A549 (cell line): ENCODE data around the gene CCT5. TPM values are rescaled to one million over a fixed set of nuclear protein-coding genes. Genes with fewer than 3 reads are reported as not detected.

Experiments used
- ATAC-seq, 2 experiments: fragments of 200-7000 bp in 1 of 2; fragments of >200 bp in 1 of 2; cut with Nextera tagmentation in 1 of 2; cut with Tn5 transposase in 1 of 2; 3 replicates each; pipeline versions ENCODE4 v1.8.0 to v1.9.1; 2018 to 2020; ENCODE audit warnings: mild to moderate bottlenecking in 1 of 2, moderate library complexity in 1 of 2
- CTCF ChIA-PET: fragments of 300-600 bp; sonication (Branson Sonifier 250); formaldehyde crosslinking; extraction: SDS; loops from one replicate; lab custom pipeline; 2021; ENCODE audit warnings: antibody characterized with exemption, inconsistent platforms; lab: Yijun Ruan, JAX
- POLR2A ChIA-PET: fragments of 350-600 bp; formaldehyde crosslinking; extraction: SDS; loops from one replicate; lab custom pipeline; 2021; ENCODE audit warnings: antibody characterized with exemption, inconsistent platforms; lab: Yijun Ruan, JAX
- DNase-seq, 2 experiments: peaks; one replicate each; pipeline versions ENCODE4 v3.0.0 to v3.0.0-alpha.2; 2011 to 2016; ENCODE audit warnings: low read depth in 1 of 2, low spot score in 1 of 2
- FAIRE-seq: peaks from 2 replicates; lab custom pipeline; 2011; peaks lifted over from hg19 to GRCh38; lab: Jason Lieb, UNC
- H3K27ac ChIP-seq, 2 experiments: fragments of >200 bp; sonication (Bioruptor Twin); formaldehyde crosslinking; 3 replicates each; pipeline ENCODE4 v1.5.1; 2016 to 2017
- H3K4me1 ChIP-seq: fragments of >200 bp; sonication (Bioruptor Twin); formaldehyde crosslinking; 3 replicates; pipeline ENCODE4 v1.6.1; 2016
- H3K4me2 ChIP-seq: fragments of >200 bp; sonication (Bioruptor Twin); formaldehyde crosslinking; 3 replicates; pipeline ENCODE4 v1.6.1; 2016
- H3K4me3 ChIP-seq: fragments of >200 bp; sonication (Bioruptor Twin); formaldehyde crosslinking; 3 replicates; pipeline ENCODE4 v1.5.1; 2016
- H3K9me3 ChIP-seq: fragments of >200 bp; sonication (Bioruptor Twin); formaldehyde crosslinking; 3 replicates; pipeline ENCODE4 v1.6.1; 2016
- BHLHE40 ChIP-seq: IDR thresholded peaks from 2 replicates; pipeline ENCODE4 v1.6.1; 2012; ENCODE audit warnings: low read depth, low read length, inconsistent platforms
- CHD4 ChIP-seq: fragments of 200-600 bp; sonication (generic); IDR thresholded peaks from 2 replicates; pipeline ENCODE4 v1.6.1; 2016; ENCODE audit warnings: antibody characterized with exemption, mild to moderate bottlenecking, borderline replicate concordance
- EHMT2 ChIP-seq: fragments of 200-600 bp; sonication (generic); IDR thresholded peaks from 2 replicates; pipeline ENCODE4 v1.6.1; 2016; ENCODE audit warnings: antibody characterized with exemption, low read depth, mild to moderate bottlenecking, moderate library complexity
- FOSB ChIP-seq: fragments of 250-450 bp; sonication (Bioruptor Pico); IDR thresholded peaks from 2 replicates; pipeline ENCODE4 v1.5.0; 2020; ENCODE audit warnings: mild to moderate bottlenecking, moderate library complexity
- HDAC2 ChIP-seq: fragments of 200-600 bp; sonication (generic); IDR thresholded peaks from 2 replicates; pipeline ENCODE4 v1.6.1; 2016
- JUN ChIP-seq, 2 experiments: fragments of >200 bp; sonication (Bioruptor Twin); formaldehyde crosslinking; IDR thresholded peaks; 2 replicates in 1 of 2; 3 replicates in 1 of 2; pipeline ENCODE4 v1.6.1; 2016 to 2017
- JUNB ChIP-seq: fragments of >200 bp; sonication (Bioruptor Twin); formaldehyde crosslinking; IDR thresholded peaks from 2 replicates; pipeline ENCODE4 v1.6.1; 2016
- MYC ChIP-seq: IDR thresholded peaks from 2 replicates; pipeline ENCODE4 v1.6.1; 2012; ENCODE audit warnings: mild to moderate bottlenecking, inconsistent platforms, low read length, improper control_type of control experiment, borderline replicate concordance
- NFE2L2 ChIP-seq: fragments of 150-350 bp; conservative IDR thresholded peaks from 2 replicates; pipeline ENCODE4 v1.6.1; 2014; ENCODE audit warnings: low read length
- POLR2AphosphoS2 ChIP-seq: conservative IDR thresholded peaks from 2 replicates; pipeline ENCODE4 v1.6.1; 2012; ENCODE audit warnings: low read length, improper control_type of control experiment, inconsistent platforms
- RAD21 ChIP-seq, 2 experiments: fragments of >200 bp in 1 of 2; sonication (Bioruptor Twin) in 1 of 2; formaldehyde crosslinking in 1 of 2; IDR thresholded peaks in 1 of 2; conservative IDR thresholded peaks in 1 of 2; 2 replicates in 1 of 2; 3 replicates in 1 of 2; pipeline ENCODE4 v1.6.1; 2012 to 2018; ENCODE audit warnings: inconsistent platforms in 1 of 2
- RCOR1 ChIP-seq: fragments of 150-350 bp; IDR thresholded peaks from 2 replicates; pipeline ENCODE4 v1.6.1; 2014; ENCODE audit warnings: antibody characterized with exemption, low read length, low read depth
- RNF2 ChIP-seq: fragments of 200-600 bp; sonication (generic); IDR thresholded peaks from 2 replicates; pipeline ENCODE4 v1.6.1; 2016; ENCODE audit warnings: low read depth, mild to moderate bottlenecking, antibody characterized with exemption, moderate library complexity, borderline replicate concordance
- SREBF2 ChIP-seq: fragments of 450-650 bp; IDR thresholded peaks from 2 replicates; pipeline ENCODE4 v1.6.1; 2014; ENCODE audit warnings: mild to moderate bottlenecking, moderate library complexity
- ZFP36 ChIP-seq: fragments of 450-650 bp; IDR thresholded peaks from 2 replicates; pipeline ENCODE4 v1.6.1; 2014; ENCODE audit warnings: borderline replicate concordance; ENCODE audit not compliant: partially characterized antibody
- WGBS: methylation state at CpG from one replicate; pipeline ENCODE4 v1.1.6; 2017; ENCODE audit errors: missing lambda C conversion rate; 5-methylcytosine and 5-hydroxymethylcytosine counted together
- polyA plus RNA-seq, 4 experiments: library from polyadenylated mRNA; depleted of rRNA in 3 of 4; stranded (reverse); fragments of >200 nt; fragmentation: RNase III in 1 of 4; extraction: RNeasy Plus Mini Kit Qiagen cat#74134 plus additional on column Dnase treatment in 1 of 4; gene quantifications; 2 replicates in 3 of 4; 3 replicates in 1 of 4; pipeline ENCODE4 v1.2.3, GENCODE V29; 2011 to 2017
- TF ChIP-seq, protein P1 (sequence below): IDR thresholded peaks from 2 replicates; pipeline ENCODE4 v1.6.1; 2012
- TF ChIP-seq, protein P2 (sequence below): fragments of >200 bp; sonication (Bioruptor Twin); formaldehyde crosslinking; IDR thresholded peaks from 3 replicates; pipeline ENCODE4 v1.6.1; 2016
- TF ChIP-seq, protein P3 (sequence below): fragments of >200 bp; sonication (Bioruptor Twin); formaldehyde crosslinking; IDR thresholded peaks from 3 replicates; pipeline ENCODE4 v1.5.1; 2016
- TF ChIP-seq, protein P4 (sequence below): fragments of 250-450 bp; sonication (Bioruptor Pico); IDR thresholded peaks from 2 replicates; pipeline ENCODE4 v1.5.0; 2021; ENCODE audit warnings: mild to moderate bottlenecking, moderate library complexity, borderline replicate concordance
- TF ChIP-seq, protein P5 (sequence below): IDR thresholded peaks from 2 replicates; pipeline ENCODE4 v1.6.1; 2012

CCT5 gene
- polyA plus RNA-seq, 2 of the 4 experiments (the other 2 are of a cell fraction): 730 to 858 TPM

DNA sequence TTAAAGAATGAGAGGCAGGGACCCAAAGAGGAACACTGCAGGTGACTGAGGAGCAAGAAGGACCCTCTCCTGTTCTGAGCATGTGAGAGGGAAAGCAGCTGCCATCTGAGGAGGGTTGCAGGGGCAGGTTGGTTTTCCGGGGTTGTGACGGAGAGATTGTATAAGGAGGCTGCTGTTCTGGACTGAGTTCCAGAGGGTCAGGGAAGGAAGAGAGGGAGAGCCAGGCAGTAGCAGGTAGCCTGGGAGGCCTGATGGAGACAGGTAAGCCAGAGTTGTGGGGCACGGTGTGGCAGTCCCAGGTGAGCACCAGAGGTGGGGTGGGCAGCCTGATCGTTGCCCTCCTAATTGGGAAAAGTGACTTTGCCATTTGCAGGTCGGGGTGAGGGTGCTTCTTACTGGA is 9.8 kb downstream of the CCT5 start:
- ATAC-seq (no peak; a peak in 1 of 6 replicates), DNase-seq (no peak), FAIRE-seq (no peak)
- no peaks in the 10 kb centered on the region for H3K4me1 ChIP-seq
- no peak for TF ChIP-seq ZFP36
- no peak overlapping the region for H3K4me3 ChIP-seq
- WGBS: 95% methylated on average over 5 of the region's 5 CpGs
- POLR2A ChIA-PET: interaction anchor here (1.2 kb wide), 1 partner anchor 9 kb away, joined by 4 read pairs; the partner anchor contains the start of gene CCT5
- CTCF ChIA-PET: interaction anchor here (0.8 to 1.0 kb wide), 2 partner anchors 24 to 70 kb away, joined by 3 read pairs; no protein-coding TSS in a partner anchor
- H3K27ac ChIP-seq: no peak overlapping the region
- H3K9me3 ChIP-seq: no peaks in the 10 kb centered on the region
- no peak overlapping the region for H3K4me2 ChIP-seq

- no peak for FAIRE-seq
Measured at GRCh38 chr5:10261065-10261464, 11.0 kb downstream of the CCT5 start.

More at GRCh38 chr5:10261065-10261464, 11.0 kb downstream of the CCT5 start:
- DNase-seq: no peak
- 79% methylated on average over 9 of the region's 9 CpGs for WGBS
- H3K9me3 ChIP-seq: no peaks in the 10 kb centered on the region
- POLR2A ChIA-PET: no interaction called here
- H3K4me2 ChIP-seq: no peak overlapping the region
- no peak for ATAC-seq
- H3K4me3 ChIP-seq: no peak overlapping the region
- no peaks in the 10 kb centered on the region for H3K4me1 ChIP-seq
- TF ChIP-seq CHD4 (no peak), HDAC2 (no peak), RAD21 (conservative IDR thresholded peaks at IDR 0.05 in 1 of 2, IDR thresholded peaks at IDR 0.05 in 1 of 2) (no peak), RCOR1 (no peak), MYC (no peak), SREBF2 (no peak), JUNB (no peak), NFE2L2 (no peak), POLR2AphosphoS2 (no peak), EHMT2 (no peak), FOSB (CRISPR knock-in tag) (no peak), JUN (IDR thresholded peaks at IDR 0.05) (no peak), BHLHE40 (no peak), RNF2 (no peak)
- TF ChIP-seq, protein P1, sequence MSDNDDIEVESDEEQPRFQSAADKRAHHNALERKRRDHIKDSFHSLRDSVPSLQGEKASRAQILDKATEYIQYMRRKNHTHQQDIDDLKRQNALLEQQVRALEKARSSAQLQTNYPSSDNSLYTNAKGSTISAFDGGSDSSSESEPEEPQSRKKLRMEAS: no peak
- TF ChIP-seq, protein P2, sequence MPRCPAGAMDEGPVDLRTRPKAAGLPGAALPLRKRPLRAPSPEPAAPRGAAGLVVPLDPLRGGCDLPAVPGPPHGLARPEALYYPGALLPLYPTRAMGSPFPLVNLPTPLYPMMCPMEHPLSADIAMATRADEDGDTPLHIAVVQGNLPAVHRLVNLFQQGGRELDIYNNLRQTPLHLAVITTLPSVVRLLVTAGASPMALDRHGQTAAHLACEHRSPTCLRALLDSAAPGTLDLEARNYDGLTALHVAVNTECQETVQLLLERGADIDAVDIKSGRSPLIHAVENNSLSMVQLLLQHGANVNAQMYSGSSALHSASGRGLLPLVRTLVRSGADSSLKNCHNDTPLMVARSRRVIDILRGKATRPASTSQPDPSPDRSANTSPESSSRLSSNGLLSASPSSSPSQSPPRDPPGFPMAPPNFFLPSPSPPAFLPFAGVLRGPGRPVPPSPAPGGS: no peak
- TF ChIP-seq, protein P3, sequence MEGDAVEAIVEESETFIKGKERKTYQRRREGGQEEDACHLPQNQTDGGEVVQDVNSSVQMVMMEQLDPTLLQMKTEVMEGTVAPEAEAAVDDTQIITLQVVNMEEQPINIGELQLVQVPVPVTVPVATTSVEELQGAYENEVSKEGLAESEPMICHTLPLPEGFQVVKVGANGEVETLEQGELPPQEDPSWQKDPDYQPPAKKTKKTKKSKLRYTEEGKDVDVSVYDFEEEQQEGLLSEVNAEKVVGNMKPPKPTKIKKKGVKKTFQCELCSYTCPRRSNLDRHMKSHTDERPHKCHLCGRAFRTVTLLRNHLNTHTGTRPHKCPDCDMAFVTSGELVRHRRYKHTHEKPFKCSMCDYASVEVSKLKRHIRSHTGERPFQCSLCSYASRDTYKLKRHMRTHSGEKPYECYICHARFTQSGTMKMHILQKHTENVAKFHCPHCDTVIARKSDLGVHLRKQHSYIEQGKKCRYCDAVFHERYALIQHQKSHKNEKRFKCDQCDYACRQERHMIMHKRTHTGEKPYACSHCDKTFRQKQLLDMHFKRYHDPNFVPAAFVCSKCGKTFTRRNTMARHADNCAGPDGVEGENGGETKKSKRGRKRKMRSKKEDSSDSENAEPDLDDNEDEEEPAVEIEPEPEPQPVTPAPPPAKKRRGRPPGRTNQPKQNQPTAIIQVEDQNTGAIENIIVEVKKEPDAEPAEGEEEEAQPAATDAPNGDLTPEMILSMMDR: no peak
- TF ChIP-seq, protein P4, sequence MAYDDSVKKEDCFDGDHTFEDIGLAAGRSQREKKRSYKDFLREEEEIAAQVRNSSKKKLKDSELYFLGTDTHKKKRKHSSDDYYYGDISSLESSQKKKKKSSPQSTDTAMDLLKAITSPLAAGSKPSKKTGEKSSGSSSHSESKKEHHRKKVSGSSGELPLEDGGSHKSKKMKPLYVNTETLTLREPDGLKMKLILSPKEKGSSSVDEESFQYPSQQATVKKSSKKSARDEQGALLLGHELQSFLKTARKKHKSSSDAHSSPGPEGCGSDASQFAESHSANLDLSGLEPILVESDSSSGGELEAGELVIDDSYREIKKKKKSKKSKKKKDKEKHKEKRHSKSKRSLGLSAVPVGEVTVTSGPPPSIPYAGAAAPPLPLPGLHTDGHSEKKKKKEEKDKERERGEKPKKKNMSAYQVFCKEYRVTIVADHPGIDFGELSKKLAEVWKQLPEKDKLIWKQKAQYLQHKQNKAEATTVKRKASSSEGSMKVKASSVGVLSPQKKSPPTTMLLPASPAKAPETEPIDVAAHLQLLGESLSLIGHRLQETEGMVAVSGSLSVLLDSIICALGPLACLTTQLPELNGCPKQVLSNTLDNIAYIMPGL: no peak
- TF ChIP-seq, protein P5, sequence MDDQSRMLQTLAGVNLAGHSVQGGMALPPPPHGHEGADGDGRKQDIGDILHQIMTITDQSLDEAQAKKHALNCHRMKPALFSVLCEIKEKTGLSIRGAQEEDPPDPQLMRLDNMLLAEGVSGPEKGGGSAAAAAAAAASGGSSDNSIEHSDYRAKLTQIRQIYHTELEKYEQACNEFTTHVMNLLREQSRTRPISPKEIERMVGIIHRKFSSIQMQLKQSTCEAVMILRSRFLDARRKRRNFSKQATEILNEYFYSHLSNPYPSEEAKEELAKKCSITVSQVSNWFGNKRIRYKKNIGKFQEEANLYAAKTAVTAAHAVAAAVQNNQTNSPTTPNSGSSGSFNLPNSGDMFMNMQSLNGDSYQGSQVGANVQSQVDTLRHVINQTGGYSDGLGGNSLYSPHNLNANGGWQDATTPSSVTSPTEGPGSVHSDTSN: no peak
- CTCF ChIA-PET: interaction anchor here (0.6 kb wide), 1 partner anchor 19 kb away, joined by 3 read pairs; no protein-coding TSS in a partner anchor
- H3K27ac ChIP-seq: no peak overlapping the region
